GM19238 (cell line): ENCODE measurements around the gene KLF14.
"Not testable (repeated sequence)": the region's sequence is repeated elsewhere in the genome, so short reads cannot be mapped to it uniquely, and the experiment has no call there.

Source experiments
- DNase-seq: peaks from one replicate; pipeline ENCODE4 v3.0.0; 2011; ENCODE audit warnings: low spot score; ENCODE audit not compliant: insufficient read length

Gene KLF14

DNA sequence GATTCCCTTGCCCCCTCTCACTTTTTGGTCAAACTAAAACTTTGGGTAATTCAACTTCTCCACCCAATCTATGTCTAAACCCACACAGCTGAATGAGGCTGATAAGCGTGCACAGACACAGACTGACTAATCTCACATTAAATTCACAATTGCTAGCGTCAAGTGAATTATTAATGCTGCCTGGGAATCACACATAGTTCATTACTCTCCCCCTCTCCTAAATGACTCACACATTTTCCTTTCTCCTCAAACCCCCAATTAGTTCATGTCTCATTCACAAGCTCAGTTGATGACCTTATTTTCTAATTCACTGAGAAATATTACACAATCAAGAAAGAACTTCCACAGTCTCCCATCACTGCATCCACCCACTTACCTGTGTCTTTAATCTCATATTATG is 14.5 kb downstream of the KLF14 start:
- no peak for DNase-seq

- no peak for DNase-seq
Observed at GRCh38 chr7:130712416-130712815, 21.6 kb downstream of the KLF14 start.

- DNase-seq = no peak
Observed at GRCh38 chr7:130708766-130709165, 25.2 kb downstream of the KLF14 start.

DNA sequence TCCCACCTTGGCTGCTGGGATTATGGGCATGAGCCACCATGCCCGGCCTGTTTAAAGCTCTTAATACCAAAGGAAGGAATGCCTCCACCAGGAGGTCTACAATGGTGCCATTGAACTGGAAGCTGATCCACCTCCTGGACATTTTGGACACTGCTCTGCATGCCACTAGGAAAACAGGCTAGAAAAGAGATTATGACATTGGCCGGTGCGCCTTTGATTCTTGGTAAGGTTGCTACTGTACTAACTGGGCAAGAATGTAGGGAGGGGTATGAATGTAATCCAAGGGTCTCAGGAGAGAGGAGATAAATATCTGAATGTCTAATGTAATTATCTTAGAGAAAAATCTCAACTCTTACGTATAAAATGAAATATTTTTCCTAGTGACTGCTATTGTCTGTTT is 26.0 kb downstream of the KLF14 start:
- no peak for DNase-seq

DNA sequence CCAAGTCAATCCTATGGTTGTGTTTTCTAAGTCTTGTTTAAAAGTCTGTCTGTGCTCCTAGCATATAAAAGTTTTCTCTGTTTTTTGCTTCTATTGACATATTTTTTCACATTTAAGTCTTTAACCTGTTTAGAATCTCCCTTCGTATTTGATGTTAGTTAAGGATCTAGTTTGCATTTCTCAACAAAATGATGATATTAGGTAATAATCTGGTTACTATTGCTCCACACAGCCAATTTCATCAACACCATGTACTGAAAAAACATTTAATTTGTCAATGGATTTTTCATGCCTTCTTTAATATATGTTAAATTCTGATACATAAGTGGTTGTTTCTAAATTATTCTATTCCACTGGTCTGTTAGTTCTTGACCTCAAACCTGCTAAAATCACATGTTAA is 30.2 kb downstream of the KLF14 start:
- DNase-seq = no peak

- no peak for DNase-seq
Observed at GRCh38 chr7:130701650-130702049, 32.4 kb downstream of the KLF14 start.

- no peak for DNase-seq
Observed at GRCh38 chr7:130700760-130701159, 33.2 kb downstream of the KLF14 start.

DNA sequence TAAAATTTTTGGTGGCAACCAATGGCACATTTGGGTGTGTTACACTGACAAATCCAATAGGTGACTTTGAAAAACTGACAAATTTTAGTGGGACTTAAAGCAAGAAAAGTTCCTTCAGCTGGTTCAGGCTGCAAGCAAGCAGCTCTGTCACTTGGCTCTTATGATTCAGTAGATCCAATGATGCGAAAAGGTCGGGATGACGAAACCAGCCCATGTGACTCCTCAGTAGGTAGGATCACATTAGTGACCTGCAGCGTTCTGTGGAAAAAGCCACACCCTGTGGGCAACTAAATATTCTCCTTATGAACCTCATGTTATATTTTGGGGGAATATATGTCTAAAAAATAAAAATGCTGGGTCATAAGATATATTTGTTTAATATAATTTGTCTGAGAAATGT is 34.3 kb downstream of the KLF14 start:
- DNase-seq = no peak

DNA sequence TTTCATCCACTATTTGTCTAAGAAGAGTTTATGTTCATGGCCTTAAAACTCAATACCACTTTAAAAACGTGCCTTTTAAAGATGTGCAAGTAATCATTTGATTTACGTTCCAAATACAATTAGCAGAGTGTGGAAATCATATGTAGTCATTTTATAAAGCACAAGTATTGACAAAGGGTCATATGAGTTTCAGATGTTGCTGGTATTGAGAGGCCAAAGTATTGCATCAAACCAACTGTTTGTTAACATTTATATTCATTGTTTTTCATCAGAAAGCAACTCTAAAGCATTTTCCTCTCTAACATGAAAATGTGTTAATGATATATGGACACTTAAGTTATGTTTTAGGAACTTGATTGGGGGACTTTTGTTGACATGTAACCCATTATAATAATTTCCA is 36.2 kb downstream of the KLF14 start:
- DNase-seq = no peak

- no peak for DNase-seq
Observed at GRCh38 chr7:130695840-130696239, 38.2 kb downstream of the KLF14 start.

- DNase-seq = not testable (repeated sequence)
Observed at GRCh38 chr7:130692396-130692795, 41.6 kb downstream of the KLF14 start.

DNA sequence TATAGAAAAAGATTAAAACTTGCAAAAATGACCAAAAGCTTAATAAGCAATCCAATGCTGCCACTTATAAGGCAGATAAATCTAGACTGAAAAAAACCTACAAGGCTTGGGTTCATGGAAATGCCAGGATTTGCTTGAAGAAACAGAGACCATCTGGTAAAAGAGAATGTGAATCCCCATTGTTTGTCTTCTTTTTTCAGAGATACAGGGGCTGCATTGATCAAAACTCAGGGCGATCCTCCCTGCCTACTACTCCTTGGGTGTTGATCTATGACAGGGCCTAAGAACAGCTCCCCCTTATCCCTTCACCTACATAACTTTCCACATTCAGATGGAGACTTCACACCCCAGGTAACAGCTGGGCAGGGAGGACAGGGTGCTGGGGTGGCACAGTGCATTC is 44.3 kb downstream of the KLF14 start:
- DNase-seq = no peak

DNA sequence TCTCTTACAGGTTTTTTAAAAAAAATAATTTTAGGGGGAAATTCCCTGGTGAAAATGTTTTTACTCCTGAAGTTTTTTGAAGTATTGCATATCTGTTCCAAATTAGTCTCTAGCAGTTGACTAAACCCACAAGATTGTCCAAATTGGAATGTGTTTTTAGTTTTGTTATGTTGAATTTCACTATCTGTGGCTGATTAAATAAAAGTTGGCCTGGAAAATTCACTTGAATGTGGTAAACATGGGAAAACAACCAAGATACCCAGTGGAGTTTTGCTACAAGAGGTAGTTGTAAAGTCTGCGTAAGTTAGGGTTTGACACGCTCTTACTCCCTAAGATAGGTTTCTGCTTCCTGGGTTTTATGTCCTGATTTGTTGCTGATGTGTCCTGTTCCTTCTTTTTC is 51.0 kb downstream of the KLF14 start:
- no peak for DNase-seq
